Activated CD4-positive, alpha-beta T cell treated with anti-CD3 and anti-CD28 coated beads for 36 hours (primary cell): Measurements from ENCODE around the gene USP31. TPM values are rescaled to one million over a fixed set of nuclear protein-coding genes. Genes with fewer than 3 reads are reported as not detected.

Experiments
- ATAC-seq: fragments of 200-7000 bp; cut with Tn5 transposase; one replicate; pipeline ENCODE4 v1.10.0; 2021; ENCODE audit warnings: mild to moderate bottlenecking, moderate library complexity
- CTCF ChIA-PET: fragments of 350-600 bp; sonication (Branson Sonifier 250); formaldehyde crosslinking; loops from one replicate; lab custom pipeline; 2021; ENCODE audit warnings: antibody characterized with exemption; lab: Charles Lee
- POLR2A ChIA-PET: fragments of 350-600 bp; sonication (Branson Sonifier 250); formaldehyde crosslinking; loops from one replicate; lab custom pipeline; 2021; ENCODE audit warnings: antibody characterized with exemption, inconsistent platforms; lab: Charles Lee
- DNase-seq: peaks from one replicate; pipeline ENCODE4 v3.0.0-alpha.2; 2020
- H3K27ac Mint-ChIP-seq: one replicate; pipeline ENCODE4 v1.8.0; 2021; ENCODE audit warnings: mixed read lengths
- H3K27me3 Mint-ChIP-seq: one replicate; pipeline ENCODE4 v1.8.0; 2021; ENCODE audit warnings: mixed read lengths
- H3K36me3 Mint-ChIP-seq: one replicate; pipeline ENCODE4 v1.8.0; 2021; ENCODE audit warnings: low read depth, mixed read lengths
- H3K4me1 Mint-ChIP-seq: one replicate; pipeline ENCODE4 v1.8.0; 2021; ENCODE audit warnings: mixed read lengths
- H3K4me3 Mint-ChIP-seq: one replicate; pipeline ENCODE4 v1.8.0; 2021; ENCODE audit warnings: mild to moderate bottlenecking, moderate library complexity, mixed read lengths
- H3K9me3 Mint-ChIP-seq: one replicate; pipeline ENCODE4 v1.8.0; 2021; ENCODE audit warnings: low read depth, mixed read lengths
- intact Hi-C, 2 experiments: fragments of 100-400 bp; cut with DNase I in 1 of 2; cut with micrococcal nuclease in 1 of 2; formaldehyde crosslinking; loops; one replicate each; pipeline versions ENCODE4 v1.14.2 to v1.15.1; 2022 to 2024; cut with DNase I, micrococcal nuclease
- total RNA-seq, 2 experiments: library from RNA; stranded (reverse); gene quantifications; one replicate each; pipeline ENCODE4 v1.2.3, GENCODE V29; 2021

The USP31 gene
- total RNA-seq, 2 experiments from 2014 or later: 5.3 to 5.9 TPM

- Mint-ChIP-seq H3K27ac (no peak overlapping the region), H3K4me1 (peaks cover 4% of the 10 kb centered on the region), H3K36me3 (no peaks in the 10 kb centered on the region), H3K9me3 (no peaks in the 10 kb centered on the region), H3K4me3 (no peak overlapping the region), H3K27me3 (peaks cover 29% of the 10 kb centered on the region)
- DNase-seq (no peak), ATAC-seq (no peak)
- CTCF ChIA-PET: interaction anchor here (0.6 to 0.9 kb wide), 3 partner anchors 14 to 1365 kb away, joined by 3 read pairs; no protein-coding TSS in a partner anchor
- POLR2A ChIA-PET: no interaction called here
- intact Hi-C loops: no loop called here
Observed at GRCh38 chr16:23059433-23059832, 89.8 kb downstream of the USP31 start.

- intact Hi-C loops: no loop called here
- Mint-ChIP-seq H3K9me3 (no peaks in the 10 kb centered on the region), H3K27me3 (peaks cover 29% of the 10 kb centered on the region), H3K27ac (no peak overlapping the region), H3K36me3 (no peaks in the 10 kb centered on the region), H3K4me1 (peaks cover 4% of the 10 kb centered on the region), H3K4me3 (no peak overlapping the region)
- CTCF ChIA-PET: no interaction called here
- ATAC-seq: no peak
- no peak for DNase-seq
- POLR2A ChIA-PET: no interaction called here
Observed at GRCh38 chr16:23058576-23058975, 90.7 kb downstream of the USP31 start.

- Mint-ChIP-seq H3K36me3 (no peaks in the 10 kb centered on the region), H3K4me3 (no peak overlapping the region), H3K27ac (no peak overlapping the region), H3K4me1 (peaks cover 4% of the 10 kb centered on the region), H3K27me3 (peaks cover 31% of the 10 kb centered on the region), H3K9me3 (no peaks in the 10 kb centered on the region)
- intact Hi-C loops: no loop called here
- DNase-seq (no peak), ATAC-seq (no peak)
- ChIA-PET POLR2A (no interaction called here), CTCF (no interaction called here)
Observed at GRCh38 chr16:23057013-23057596, 92.1 kb downstream of the USP31 start.

DNA sequence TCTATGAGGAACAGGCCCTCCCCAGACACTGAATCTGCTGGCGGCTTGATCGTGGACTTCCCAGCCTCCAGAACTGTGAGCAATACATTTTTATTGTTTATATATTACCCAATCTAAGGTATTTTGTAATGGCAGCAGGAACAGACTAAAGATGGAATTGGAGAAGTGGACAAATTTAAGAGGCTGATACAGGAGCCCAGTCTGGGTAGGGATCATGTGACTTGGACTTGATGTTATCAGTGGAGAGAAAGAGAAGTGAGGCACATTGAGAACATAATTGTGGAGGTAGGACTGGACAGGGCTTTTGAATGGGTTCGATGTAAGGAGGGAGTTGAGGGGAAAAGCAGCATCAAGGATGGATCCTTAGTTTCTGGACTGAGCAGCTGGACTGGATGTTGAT, 93.8 kb downstream of the USP31 start:
- H3K27me3 Mint-ChIP-seq: peaks cover 37% of the 10 kb centered on the region
- CTCF ChIA-PET: interaction anchor here (0.6 kb wide), 1 partner anchor 225 kb away, joined by 3 read pairs; no protein-coding TSS in a partner anchor
- H3K27ac Mint-ChIP-seq: no peak overlapping the region
- H3K36me3 Mint-ChIP-seq: no peaks in the 10 kb centered on the region
- POLR2A ChIA-PET: no interaction called here
- DNase-seq (no peak), ATAC-seq (no peak)
- peaks cover under 1% of the 10 kb centered on the region for H3K4me1 Mint-ChIP-seq
- no peaks in the 10 kb centered on the region for H3K9me3 Mint-ChIP-seq
- intact Hi-C loops: no loop called here
- H3K4me3 Mint-ChIP-seq: no peak overlapping the region

GRCh38 chr16:23052908-23053580, 96.2 kb downstream of the USP31 start:
- POLR2A ChIA-PET: interaction anchor here (0.6 kb wide), 1 partner anchor 13 kb away, joined by 5 read pairs; no protein-coding TSS in a partner anchor
- H3K4me3 Mint-ChIP-seq: no peak overlapping the region
- DNase-seq (no peak), ATAC-seq (no peak)
- H3K9me3 Mint-ChIP-seq: no peaks in the 10 kb centered on the region
- H3K36me3 Mint-ChIP-seq: no peaks in the 10 kb centered on the region
- CTCF ChIA-PET: no interaction called here
- peaks cover 40% of the 10 kb centered on the region for H3K27me3 Mint-ChIP-seq
- intact Hi-C loops: no loop called here
- no peak overlapping the region for H3K27ac Mint-ChIP-seq
- no peaks in the 10 kb centered on the region for H3K4me1 Mint-ChIP-seq

- Mint-ChIP-seq H3K27me3 (peaks cover 44% of the 10 kb centered on the region), H3K36me3 (no peaks in the 10 kb centered on the region), H3K4me3 (no peak overlapping the region), H3K9me3 (no peaks in the 10 kb centered on the region), H3K4me1 (no peaks in the 10 kb centered on the region), H3K27ac (no peak overlapping the region)
- ATAC-seq (no peak), DNase-seq (no peak)
- intact Hi-C loops: no loop called here
- ChIA-PET POLR2A (no interaction called here), CTCF (no interaction called here)
Observed at GRCh38 chr16:23052221-23052620, 97.0 kb downstream of the USP31 start.

DNA sequence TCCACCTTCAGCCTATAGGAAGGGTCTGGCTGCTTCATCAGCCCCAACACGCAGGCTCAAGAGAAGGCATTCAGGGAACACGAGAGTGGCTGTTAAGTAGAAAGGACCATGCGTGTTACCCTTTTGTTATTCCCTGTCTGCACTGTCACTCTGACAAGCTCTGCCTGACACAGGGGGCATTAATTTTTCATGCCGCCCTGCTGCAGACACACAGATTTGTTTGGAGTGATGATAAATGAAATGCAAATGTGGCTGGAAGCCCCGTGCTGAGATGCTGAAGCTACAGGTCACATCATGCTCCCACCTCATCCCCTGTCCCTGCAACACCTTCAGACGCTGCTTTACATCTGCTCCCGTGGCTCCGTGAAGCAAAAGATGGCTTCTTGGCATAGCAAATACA, 97.7 kb downstream of the USP31 start:
- Mint-ChIP-seq H3K27ac (no peak overlapping the region), H3K27me3 (peaks cover 43% of the 10 kb centered on the region), H3K36me3 (no peaks in the 10 kb centered on the region), H3K4me3 (no peak overlapping the region), H3K9me3 (no peaks in the 10 kb centered on the region), H3K4me1 (no peaks in the 10 kb centered on the region)
- no peak for DNase-seq
- intact Hi-C loops: no loop called here
- ChIA-PET POLR2A (no interaction called here), CTCF (no interaction called here)
- no peak for ATAC-seq

DNA sequence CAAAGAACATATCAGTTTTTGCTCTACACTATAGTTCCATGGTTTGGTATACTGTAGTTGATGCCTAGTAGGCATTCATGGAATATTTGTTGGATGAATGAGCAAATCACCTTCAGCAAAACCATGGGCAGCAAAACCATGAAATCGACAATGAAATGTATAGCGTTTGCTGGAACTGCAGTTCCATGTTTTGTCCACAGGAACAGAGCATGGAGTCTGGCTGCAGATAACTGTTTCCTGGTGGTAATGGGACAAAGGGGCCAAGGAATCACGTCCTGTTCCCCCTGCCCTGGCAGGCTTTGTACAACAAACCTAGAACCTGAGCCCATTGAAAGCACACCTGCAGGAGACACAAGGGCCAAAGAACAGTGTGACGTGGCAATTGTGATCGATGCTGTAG, 101.1 kb downstream of the USP31 start:
- H3K4me1 Mint-ChIP-seq: no peaks in the 10 kb centered on the region
- no peak overlapping the region for H3K4me3 Mint-ChIP-seq
- no peak for DNase-seq
- no peaks in the 10 kb centered on the region for H3K36me3 Mint-ChIP-seq
- H3K27me3 Mint-ChIP-seq: peaks cover 44% of the 10 kb centered on the region
- intact Hi-C loops: no loop called here
- peaks cover 10% of the 10 kb centered on the region for H3K9me3 Mint-ChIP-seq
- ChIA-PET POLR2A (no interaction called here), CTCF (no interaction called here)
- ATAC-seq: no peak
- no peak overlapping the region for H3K27ac Mint-ChIP-seq

- Mint-ChIP-seq H3K4me1 (no peaks in the 10 kb centered on the region), H3K36me3 (no peaks in the 10 kb centered on the region), H3K27ac (no peak overlapping the region), H3K27me3 (peaks cover 35% of the 10 kb centered on the region), H3K9me3 (peaks cover 10% of the 10 kb centered on the region), H3K4me3 (no peak overlapping the region)
- intact Hi-C loops: no loop called here
- CTCF ChIA-PET: interaction anchor here (0.6 kb wide), 2 partner anchors 15 to 209 kb away, joined by 3 read pairs; no protein-coding TSS in a partner anchor
- DNase-seq (no peak), ATAC-seq (no peak)
- POLR2A ChIA-PET: no interaction called here
Observed at GRCh38 chr16:23045025-23045424, 104.2 kb downstream of the USP31 start.

- Mint-ChIP-seq H3K27me3 (peaks cover 19% of the 10 kb centered on the region), H3K36me3 (no peaks in the 10 kb centered on the region), H3K9me3 (peaks cover 9% of the 10 kb centered on the region), H3K4me3 (no peak overlapping the region), H3K27ac (no peak overlapping the region), H3K4me1 (no peaks in the 10 kb centered on the region)
- ATAC-seq (no peak), DNase-seq (no peak)
- ChIA-PET POLR2A (no interaction called here), CTCF (no interaction called here)
- intact Hi-C loops: no loop called here
Observed at GRCh38 chr16:23040246-23040645, 109.0 kb downstream of the USP31 start.

DNA sequence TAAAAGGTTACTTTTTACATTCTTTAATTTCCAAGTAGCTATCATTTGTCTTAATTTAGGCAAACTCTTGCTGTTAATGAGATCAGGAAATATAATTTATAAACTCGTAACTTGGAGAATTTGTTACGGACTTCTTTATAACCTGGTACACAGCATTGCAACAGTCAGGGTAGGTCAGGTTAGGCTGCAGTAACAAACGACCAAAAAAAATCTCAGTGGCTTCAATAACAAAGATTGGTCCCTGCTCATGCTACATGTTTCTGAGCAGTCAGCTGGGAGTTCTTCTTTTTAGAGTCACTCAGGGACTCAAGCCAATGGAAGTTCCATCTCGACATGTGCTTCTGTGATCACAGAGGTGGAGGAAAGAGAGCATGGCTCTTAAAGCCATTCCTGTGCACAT, 110.1 kb downstream of the USP31 start:
- no peaks in the 10 kb centered on the region for H3K36me3 Mint-ChIP-seq
- ATAC-seq (no peak), DNase-seq (no peak)
- H3K9me3 Mint-ChIP-seq: peaks cover 3% of the 10 kb centered on the region
- no peak overlapping the region for H3K27ac Mint-ChIP-seq
- ChIA-PET POLR2A (no interaction called here), CTCF (no interaction called here)
- no peak overlapping the region for H3K4me3 Mint-ChIP-seq
- intact Hi-C loops: no loop called here
- H3K4me1 Mint-ChIP-seq: no peaks in the 10 kb centered on the region
- H3K27me3 Mint-ChIP-seq: peaks cover 10% of the 10 kb centered on the region

GRCh38 chr16:23035240-23035639, 114.0 kb downstream of the USP31 start:
- ATAC-seq: no peak
- no peak overlapping the region for H3K4me3 Mint-ChIP-seq
- ChIA-PET CTCF (no interaction called here), POLR2A (no interaction called here)
- no peaks in the 10 kb centered on the region for H3K36me3 Mint-ChIP-seq
- intact Hi-C loops: no loop called here
- H3K4me1 Mint-ChIP-seq: no peaks in the 10 kb centered on the region
- peaks cover 11% of the 10 kb centered on the region for H3K9me3 Mint-ChIP-seq
- DNase-seq: no peak
- no peak overlapping the region for H3K27ac Mint-ChIP-seq
- H3K27me3 Mint-ChIP-seq: peaks cover 11% of the 10 kb centered on the region
